ENCODE measurements around the gene DONSON. TPM values are rescaled to one million over a fixed set of nuclear protein-coding genes. Genes with fewer than 3 reads are reported as not detected.

The DONSON gene
- total and polyA plus RNA-seq, 9 of the 15 experiments (the other 6 are each of a cell fraction or from before 2014, with no cell fraction given): 26.7 to 124 (median 62.6) TPM

GRCh38 chr21:33588485-33589335, at the start of gene DONSON (continued):
- TF ChIP-seq BRD9 (IDR thresholded peaks at IDR 0.05; ENCODE audit: low read depth, partially characterized antibody) (no peak), UBTF (IDR thresholded peaks at IDR 0.05; ENCODE audit: borderline replicate concordance in 1 of 2, low read depth in 2 of 2, low read length in 2 of 2) (no peak), ILF3 (IDR thresholded peaks at IDR 0.05; ENCODE audit: borderline replicate concordance) (peak; percentile 97; the same call in 1 of the 2 replicates), SNRNP70 (optimal IDR thresholded peaks at IDR 0.05; ENCODE audit: low read depth, low read length) (no peak), SMARCB1 (IDR thresholded peaks at IDR 0.05; ENCODE audit: insufficient read length, low read depth) (peak; percentile 36), ELF1 (tag; IDR thresholded peaks at IDR 0.05) (no peak), CCAR2 (IDR thresholded peaks at IDR 0.05; ENCODE audit: low read depth, low read length) (no peak), NFATC3 (IDR thresholded peaks at IDR 0.05) (no peak), CREM (IDR thresholded peaks at IDR 0.05; ENCODE audit: low read depth) (peak; percentile 82), RCOR1 (IDR thresholded peaks at IDR 0.05; ENCODE audit: borderline replicate concordance in 1 of 2, low read depth in 2 of 2, low read length in 2 of 2) (peak in 1 of 2 experiments; percentile 12; a peak in 1 of 4 replicates)
- TF ChIP-seq, protein P1, sequence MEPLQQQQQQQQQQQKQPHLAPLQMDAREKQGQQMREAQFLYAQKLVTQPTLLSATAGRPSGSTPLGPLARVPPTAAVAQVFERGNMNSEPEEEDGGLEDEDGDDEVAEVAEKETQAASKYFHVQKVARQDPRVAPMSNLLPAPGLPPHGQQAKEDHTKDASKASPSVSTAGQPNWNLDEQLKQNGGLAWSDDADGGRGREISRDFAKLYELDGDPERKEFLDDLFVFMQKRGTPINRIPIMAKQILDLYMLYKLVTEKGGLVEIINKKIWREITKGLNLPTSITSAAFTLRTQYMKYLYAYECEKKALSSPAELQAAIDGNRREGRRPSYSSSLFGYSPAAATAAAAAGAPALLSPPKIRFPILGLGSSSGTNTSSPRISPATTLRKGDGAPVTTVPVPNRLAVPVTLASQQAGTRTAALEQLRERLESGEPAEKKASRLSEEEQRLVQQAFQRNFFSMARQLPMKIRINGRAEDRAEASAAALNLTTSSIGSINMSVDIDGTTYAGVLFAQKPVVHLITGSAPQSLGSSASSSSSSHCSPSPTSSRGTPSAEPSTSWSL (CRISPR knock-in tag; IDR thresholded peaks at IDR 0.05; ENCODE audit: borderline replicate concordance): no peak
- TF ChIP-seq, protein P2, sequence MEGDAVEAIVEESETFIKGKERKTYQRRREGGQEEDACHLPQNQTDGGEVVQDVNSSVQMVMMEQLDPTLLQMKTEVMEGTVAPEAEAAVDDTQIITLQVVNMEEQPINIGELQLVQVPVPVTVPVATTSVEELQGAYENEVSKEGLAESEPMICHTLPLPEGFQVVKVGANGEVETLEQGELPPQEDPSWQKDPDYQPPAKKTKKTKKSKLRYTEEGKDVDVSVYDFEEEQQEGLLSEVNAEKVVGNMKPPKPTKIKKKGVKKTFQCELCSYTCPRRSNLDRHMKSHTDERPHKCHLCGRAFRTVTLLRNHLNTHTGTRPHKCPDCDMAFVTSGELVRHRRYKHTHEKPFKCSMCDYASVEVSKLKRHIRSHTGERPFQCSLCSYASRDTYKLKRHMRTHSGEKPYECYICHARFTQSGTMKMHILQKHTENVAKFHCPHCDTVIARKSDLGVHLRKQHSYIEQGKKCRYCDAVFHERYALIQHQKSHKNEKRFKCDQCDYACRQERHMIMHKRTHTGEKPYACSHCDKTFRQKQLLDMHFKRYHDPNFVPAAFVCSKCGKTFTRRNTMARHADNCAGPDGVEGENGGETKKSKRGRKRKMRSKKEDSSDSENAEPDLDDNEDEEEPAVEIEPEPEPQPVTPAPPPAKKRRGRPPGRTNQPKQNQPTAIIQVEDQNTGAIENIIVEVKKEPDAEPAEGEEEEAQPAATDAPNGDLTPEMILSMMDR (IDR thresholded peaks at IDR 0.05 in 2 of 3, conservative IDR thresholded peaks at IDR 0.05 in 1 of 3; ENCODE audit: insufficient read depth in 2 of 3, low read depth in 1 of 3, low read length in 3 of 3): no peak; a peak in 1 of 6 replicates
- TF ChIP-seq, protein P3, sequence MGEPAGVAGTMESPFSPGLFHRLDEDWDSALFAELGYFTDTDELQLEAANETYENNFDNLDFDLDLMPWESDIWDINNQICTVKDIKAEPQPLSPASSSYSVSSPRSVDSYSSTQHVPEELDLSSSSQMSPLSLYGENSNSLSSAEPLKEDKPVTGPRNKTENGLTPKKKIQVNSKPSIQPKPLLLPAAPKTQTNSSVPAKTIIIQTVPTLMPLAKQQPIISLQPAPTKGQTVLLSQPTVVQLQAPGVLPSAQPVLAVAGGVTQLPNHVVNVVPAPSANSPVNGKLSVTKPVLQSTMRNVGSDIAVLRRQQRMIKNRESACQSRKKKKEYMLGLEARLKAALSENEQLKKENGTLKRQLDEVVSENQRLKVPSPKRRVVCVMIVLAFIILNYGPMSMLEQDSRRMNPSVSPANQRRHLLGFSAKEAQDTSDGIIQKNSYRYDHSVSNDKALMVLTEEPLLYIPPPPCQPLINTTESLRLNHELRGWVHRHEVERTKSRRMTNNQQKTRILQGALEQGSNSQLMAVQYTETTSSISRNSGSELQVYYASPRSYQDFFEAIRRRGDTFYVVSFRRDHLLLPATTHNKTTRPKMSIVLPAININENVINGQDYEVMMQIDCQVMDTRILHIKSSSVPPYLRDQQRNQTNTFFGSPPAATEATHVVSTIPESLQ (CRISPR knock-in tag; IDR thresholded peaks at IDR 0.05): 0 out of 2 replicates have a peak, but pooled peaks have one; percentile 10
